BE2C (cell line): ENCODE measurements around the gene SERHL2.
A peak's percentile ranks its signal among the peaks of the same experiment; 100 is the strongest.

Experiments used
- DNase-seq: peaks from one replicate; pipeline ENCODE4 v3.0.0-alpha.2; 2020
- H3K27me3 ChIP-seq: fragments of 250-450 bp; sonication (Bioruptor Pico); 2 replicates; pipeline ENCODE4 v1.5.1; 2020; ENCODE audit warnings: mild to moderate bottlenecking
- H3K36me3 ChIP-seq: fragments of 250-450 bp; sonication (Bioruptor Pico); 2 replicates; pipeline ENCODE4 v1.5.1; 2020; ENCODE audit warnings: mild to moderate bottlenecking
- H3K4me1 ChIP-seq: fragments of 250-450 bp; sonication (Bioruptor Pico); 2 replicates; pipeline ENCODE4 v1.5.1; 2020
- H3K4me3 ChIP-seq: 2 replicates; pipeline ENCODE4 v1.5.1; 2011; ENCODE audit warnings: low read depth, low read length
- H3K9me3 ChIP-seq: fragments of 250-450 bp; sonication (Bioruptor Pico); 2 replicates; pipeline ENCODE4 v1.5.1; 2020
- TF ChIP-seq, protein P1 (sequence below): IDR thresholded peaks from 2 replicates; pipeline ENCODE4 v1.5.1; 2012; ENCODE audit warnings: mild to moderate bottlenecking, low read depth, low read length

Gene SERHL2

GRCh38 chr22:42584364-42584940 lies 30.7 kb downstream of the SERHL2 start:
- Histone ChIP-seq H3K4me1 (no peaks in the 10 kb centered on the region), H3K9me3 (no peaks in the 10 kb centered on the region), H3K36me3 (peaks cover 61% of the 10 kb centered on the region), H3K27me3 (no peaks in the 10 kb centered on the region), H3K4me3 (no peak overlapping the region)
- TF ChIP-seq, protein P1, sequence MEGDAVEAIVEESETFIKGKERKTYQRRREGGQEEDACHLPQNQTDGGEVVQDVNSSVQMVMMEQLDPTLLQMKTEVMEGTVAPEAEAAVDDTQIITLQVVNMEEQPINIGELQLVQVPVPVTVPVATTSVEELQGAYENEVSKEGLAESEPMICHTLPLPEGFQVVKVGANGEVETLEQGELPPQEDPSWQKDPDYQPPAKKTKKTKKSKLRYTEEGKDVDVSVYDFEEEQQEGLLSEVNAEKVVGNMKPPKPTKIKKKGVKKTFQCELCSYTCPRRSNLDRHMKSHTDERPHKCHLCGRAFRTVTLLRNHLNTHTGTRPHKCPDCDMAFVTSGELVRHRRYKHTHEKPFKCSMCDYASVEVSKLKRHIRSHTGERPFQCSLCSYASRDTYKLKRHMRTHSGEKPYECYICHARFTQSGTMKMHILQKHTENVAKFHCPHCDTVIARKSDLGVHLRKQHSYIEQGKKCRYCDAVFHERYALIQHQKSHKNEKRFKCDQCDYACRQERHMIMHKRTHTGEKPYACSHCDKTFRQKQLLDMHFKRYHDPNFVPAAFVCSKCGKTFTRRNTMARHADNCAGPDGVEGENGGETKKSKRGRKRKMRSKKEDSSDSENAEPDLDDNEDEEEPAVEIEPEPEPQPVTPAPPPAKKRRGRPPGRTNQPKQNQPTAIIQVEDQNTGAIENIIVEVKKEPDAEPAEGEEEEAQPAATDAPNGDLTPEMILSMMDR: no peak
- DNase-seq: no peak

DNA sequence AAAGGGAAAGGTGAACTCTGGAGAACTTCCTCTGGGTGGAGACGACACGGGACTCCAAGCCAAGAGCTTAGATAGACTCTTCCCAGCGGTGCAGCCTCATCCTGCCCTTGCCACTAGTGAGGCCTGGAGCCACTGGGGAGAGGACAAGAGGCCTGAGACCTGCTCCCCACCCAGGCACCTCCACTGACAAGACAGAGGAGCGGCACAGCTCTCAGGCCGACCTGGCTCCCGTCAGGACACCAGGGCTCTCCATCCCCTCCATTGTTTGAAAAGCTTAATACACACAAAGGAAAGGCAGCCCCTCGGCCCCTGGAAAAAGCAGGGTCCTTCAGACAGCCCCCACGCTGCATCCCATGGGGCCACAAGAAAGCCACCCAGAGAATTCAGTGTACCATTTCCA lies 31.3 kb downstream of the SERHL2 start:
- no peaks in the 10 kb centered on the region for H3K9me3 ChIP-seq
- no peak overlapping the region for H3K4me3 ChIP-seq
- no peak for DNase-seq
- no peaks in the 10 kb centered on the region for H3K4me1 ChIP-seq
- no peaks in the 10 kb centered on the region for H3K27me3 ChIP-seq
- peaks cover 63% of the 10 kb centered on the region for H3K36me3 ChIP-seq
- TF ChIP-seq, protein P1: no peak

GRCh38 chr22:42586381-42586780 lies 32.6 kb downstream of the SERHL2 start:
- TF ChIP-seq, protein P1: no peak
- Histone ChIP-seq H3K9me3 (no peaks in the 10 kb centered on the region), H3K27me3 (no peaks in the 10 kb centered on the region), H3K36me3 (peaks cover 67% of the 10 kb centered on the region), H3K4me1 (no peaks in the 10 kb centered on the region), H3K4me3 (no peak overlapping the region)
- DNase-seq: no peak

GRCh38 chr22:42587588-42588175 lies 33.9 kb downstream of the SERHL2 start:
- no peaks in the 10 kb centered on the region for H3K9me3 ChIP-seq
- H3K36me3 ChIP-seq: peaks cover 74% of the 10 kb centered on the region
- DNase-seq: no peak
- H3K4me3 ChIP-seq: no peak overlapping the region
- no peaks in the 10 kb centered on the region for H3K27me3 ChIP-seq
- TF ChIP-seq, protein P1: no peak
- H3K4me1 ChIP-seq: no peaks in the 10 kb centered on the region

DNA sequence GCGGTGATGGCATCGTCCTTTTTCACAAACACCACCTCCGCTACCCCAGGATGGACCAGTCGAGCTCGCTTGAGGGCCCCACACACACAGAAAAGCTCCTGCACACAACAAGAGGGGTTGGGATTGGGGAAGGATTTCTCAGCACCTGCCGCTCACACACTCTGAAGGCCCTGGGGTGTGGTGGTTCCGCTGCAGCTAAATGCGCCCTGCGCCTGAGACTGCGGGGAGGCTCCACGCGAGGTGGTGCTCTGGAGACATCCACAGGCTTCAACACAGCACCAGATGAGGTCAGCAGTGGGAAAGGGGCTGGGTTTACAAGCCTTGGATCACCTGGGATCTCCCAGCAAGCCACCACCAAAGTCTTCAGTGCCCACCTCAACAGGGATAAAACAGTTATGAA lies 38.2 kb downstream of the SERHL2 start:
- Histone ChIP-seq H3K9me3 (no peaks in the 10 kb centered on the region), H3K36me3 (peaks cover 67% of the 10 kb centered on the region), H3K27me3 (no peaks in the 10 kb centered on the region), H3K4me3 (no peak overlapping the region), H3K4me1 (peaks cover 23% of the 10 kb centered on the region)
- no peak for DNase-seq
- TF ChIP-seq, protein P1: no peak

- DNase-seq: peak; percentile 76
- TF ChIP-seq, protein P1: no peak
- Histone ChIP-seq H3K27me3 (no peaks in the 10 kb centered on the region), H3K4me3 (no peak overlapping the region), H3K4me1 (peaks cover 29% of the 10 kb centered on the region), H3K9me3 (no peaks in the 10 kb centered on the region), H3K36me3 (peaks cover 71% of the 10 kb centered on the region)
Measured at GRCh38 chr22:42595434-42595833, 41.7 kb downstream of the SERHL2 start.
